Posterior vena cava (tissue), 2 donors: Measurements from ENCODE around the gene ATP6V0E1. TPM values are rescaled to one million over a fixed set of nuclear protein-coding genes. Genes with fewer than 3 reads are reported as not detected.

Experiments used
- DNase-seq: peaks from one replicate; pipeline ENCODE4 v3.0.0-alpha.2; 2020; ENCODE audit warnings: low spot score
- intact Hi-C, 2 donors: fragments of 100-400 bp; cut with DNase I; formaldehyde crosslinking; loops; one replicate each; pipeline versions ENCODE4 v1.14.1 to v1.14.2; 2022 to 2023
- long read RNA-seq, 2 donors: library from polyadenylated mRNA; unstranded; transcript quantifications; one replicate each; pipeline ENCODE4 v2.0.0, GENCODE V29; 2020 to 2021
- total RNA-seq, 2 donors: library from RNA; stranded (reverse); fragmentation: NEBNext Ultra II Directional; extraction: Animal tissue kit (Norgen Biotek cat#: 25700); gene quantifications; one replicate each; pipeline ENCODE4 v1.2.1, GENCODE V29; 2021
- donor health status: DM: yes; HTN: yes; CAD: no.
- donor health status: DM: yes; HTN: yes; CAD: no.

Gene ATP6V0E1
- total RNA-seq: 100 to 1,000 TPM; 178 to 215 TPM
- long read RNA-seq, donor 1, transcript ATP6V0E1-203 (4 exons, 1,433 nt): major isoform, 35 of 39 reads
- long read RNA-seq, donor 1, partial matches to known transcripts: 1 of 39 reads
- long read RNA-seq, donor 1, other reads (novel, unspliced or antisense): 3 of 39 reads
- long read RNA-seq, donor 2, transcript ATP6V0E1-203 (4 exons, 1,433 nt): major isoform, 112 of 122 reads
- long read RNA-seq, donor 2, partial matches to known transcripts: 4 of 122 reads
- long read RNA-seq, donor 2, other reads (novel, unspliced or antisense): 6 of 122 reads

- intact Hi-C loops: loop anchor here in 1 of 2 donors (10.0 kb wide), 2 partner anchors 71 to 161 kb away; partner anchors contain the start of genes BNIP1 and CREBRF
Observed at GRCh38 chr5:172983542-172984243, at the start of gene ATP6V0E1. Gene ATP6V0E1 (plus strand): TSS chr5:172983771. CDS start chr5:172983861, 90 bp downstream.

GRCh38 chr5:172935096-172935495, 48.5 kb upstream of the ATP6V0E1 start:
- intact Hi-C loops: loop anchor here in 1 of 2 donors (10.0 kb wide), 2 partner anchors 160 to 480 kb away; partner anchors contain the start of genes DUSP1 and SH3PXD2B
- no peak for DNase-seq

More at GRCh38 chr5:172983542-172984243, at the start of gene ATP6V0E1:
- DNase-seq: peak; percentile 99

- intact Hi-C loops: loop anchor here in 1 of 2 donors (10.0 kb wide), 2 partner anchors 162 to 482 kb away; partner anchors contain the start of genes DUSP1 and SH3PXD2B
- no peak for DNase-seq
Observed at GRCh38 chr5:172936401-172936800, 47.2 kb upstream of the ATP6V0E1 start.

- DNase-seq: peak; percentile 73
- intact Hi-C loops: loop anchor here in 1 of 2 donors (10.0 kb wide), 2 partner anchors 164 to 484 kb away; partner anchors contain the start of genes DUSP1 and SH3PXD2B
Observed at GRCh38 chr5:172939071-172939470, 44.5 kb upstream of the ATP6V0E1 start.

- intact Hi-C loops: loop anchor here in 1 of 2 donors (10.0 kb wide), 2 partner anchors 165 to 485 kb away; partner anchors contain the start of genes DUSP1 and SH3PXD2B
Observed at GRCh38 chr5:172939611-172940267, 43.8 kb upstream of the ATP6V0E1 start.

GRCh38 chr5:172940268-172941066, 43.1 kb upstream of the ATP6V0E1 start:
- intact Hi-C loops: no loop called here

More at GRCh38 chr5:172939611-172940267, 43.8 kb upstream of the ATP6V0E1 start:
- peak; percentile 70 for DNase-seq

GRCh38 chr5:172941067-172941516, 42.5 kb upstream of the ATP6V0E1 start:
- intact Hi-C loops: no loop called here
- peak; percentile 37 for DNase-seq

More at GRCh38 chr5:172940268-172941066, 43.1 kb upstream of the ATP6V0E1 start:
- peak; percentile 58 for DNase-seq

- peak; percentile 43 for DNase-seq
- intact Hi-C loops: no loop called here
Observed at GRCh38 chr5:172942556-172942955, 41.0 kb upstream of the ATP6V0E1 start.

- intact Hi-C loops: no loop called here
- peak; percentile 78 for DNase-seq
Observed at GRCh38 chr5:172943283-172943841, 40.2 kb upstream of the ATP6V0E1 start.

GRCh38 chr5:172943906-172944305, 39.7 kb upstream of the ATP6V0E1 start:
- intact Hi-C loops: no loop called here
- peak; percentile 62 for DNase-seq

- intact Hi-C loops: no loop called here
- peak; percentile 49 for DNase-seq
Observed at GRCh38 chr5:172944741-172945140, 38.8 kb upstream of the ATP6V0E1 start.

GRCh38 chr5:172945151-172945550, 38.4 kb upstream of the ATP6V0E1 start:
- peak; percentile 29 for DNase-seq

GRCh38 chr5:172946146-172946545, 37.4 kb upstream of the ATP6V0E1 start:
- intact Hi-C loops: no loop called here
- peak; percentile 60 for DNase-seq

More at GRCh38 chr5:172945151-172945550, 38.4 kb upstream of the ATP6V0E1 start:
- intact Hi-C loops: no loop called here

GRCh38 chr5:172949426-172949825, 34.1 kb upstream of the ATP6V0E1 start:
- no peak for DNase-seq
- intact Hi-C loops: no loop called here

- no peak for DNase-seq
- intact Hi-C loops: no loop called here
Observed at GRCh38 chr5:172950176-172950965, 33.2 kb upstream of the ATP6V0E1 start.

- intact Hi-C loops: no loop called here
- no peak for DNase-seq
Observed at GRCh38 chr5:172951371-172952033, 32.1 kb upstream of the ATP6V0E1 start.

GRCh38 chr5:172952034-172952511, 31.5 kb upstream of the ATP6V0E1 start:
- no peak for DNase-seq
- intact Hi-C loops: no loop called here
